GM23248 (cell line): ENCODE data around the gene RTTN.

Experiments
- EZH2 ChIP-seq: fragments of 200-600 bp; sonication (generic); IDR thresholded peaks from 2 replicates; pipeline ENCODE4 v1.6.1; 2018; ENCODE audit warnings: antibody characterized with exemption, mild to moderate bottlenecking; ENCODE audit not compliant: insufficient read depth, poor library complexity, severe bottlenecking
- EZH2phosphoT487 ChIP-seq: fragments of 200-600 bp; sonication (generic); IDR thresholded peaks from 2 replicates; pipeline ENCODE4 v1.6.1; 2018; ENCODE audit warnings: antibody characterized with exemption, moderate library complexity, mild to moderate bottlenecking, low read depth; ENCODE audit not compliant: insufficient read depth

GRCh38 chr18:69969491-69969890, 236.0 kb downstream of the RTTN start:
- TF ChIP-seq EZH2 = no peak
- TF ChIP-seq EZH2phosphoT487 = no peak
